ENCODE results near the gene POGZ.
A peak's percentile ranks its signal among the peaks of the same experiment; 100 is the strongest.

Gene POGZ, protein sequence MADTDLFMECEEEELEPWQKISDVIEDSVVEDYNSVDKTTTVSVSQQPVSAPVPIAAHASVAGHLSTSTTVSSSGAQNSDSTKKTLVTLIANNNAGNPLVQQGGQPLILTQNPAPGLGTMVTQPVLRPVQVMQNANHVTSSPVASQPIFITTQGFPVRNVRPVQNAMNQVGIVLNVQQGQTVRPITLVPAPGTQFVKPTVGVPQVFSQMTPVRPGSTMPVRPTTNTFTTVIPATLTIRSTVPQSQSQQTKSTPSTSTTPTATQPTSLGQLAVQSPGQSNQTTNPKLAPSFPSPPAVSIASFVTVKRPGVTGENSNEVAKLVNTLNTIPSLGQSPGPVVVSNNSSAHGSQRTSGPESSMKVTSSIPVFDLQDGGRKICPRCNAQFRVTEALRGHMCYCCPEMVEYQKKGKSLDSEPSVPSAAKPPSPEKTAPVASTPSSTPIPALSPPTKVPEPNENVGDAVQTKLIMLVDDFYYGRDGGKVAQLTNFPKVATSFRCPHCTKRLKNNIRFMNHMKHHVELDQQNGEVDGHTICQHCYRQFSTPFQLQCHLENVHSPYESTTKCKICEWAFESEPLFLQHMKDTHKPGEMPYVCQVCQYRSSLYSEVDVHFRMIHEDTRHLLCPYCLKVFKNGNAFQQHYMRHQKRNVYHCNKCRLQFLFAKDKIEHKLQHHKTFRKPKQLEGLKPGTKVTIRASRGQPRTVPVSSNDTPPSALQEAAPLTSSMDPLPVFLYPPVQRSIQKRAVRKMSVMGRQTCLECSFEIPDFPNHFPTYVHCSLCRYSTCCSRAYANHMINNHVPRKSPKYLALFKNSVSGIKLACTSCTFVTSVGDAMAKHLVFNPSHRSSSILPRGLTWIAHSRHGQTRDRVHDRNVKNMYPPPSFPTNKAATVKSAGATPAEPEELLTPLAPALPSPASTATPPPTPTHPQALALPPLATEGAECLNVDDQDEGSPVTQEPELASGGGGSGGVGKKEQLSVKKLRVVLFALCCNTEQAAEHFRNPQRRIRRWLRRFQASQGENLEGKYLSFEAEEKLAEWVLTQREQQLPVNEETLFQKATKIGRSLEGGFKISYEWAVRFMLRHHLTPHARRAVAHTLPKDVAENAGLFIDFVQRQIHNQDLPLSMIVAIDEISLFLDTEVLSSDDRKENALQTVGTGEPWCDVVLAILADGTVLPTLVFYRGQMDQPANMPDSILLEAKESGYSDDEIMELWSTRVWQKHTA (N-terminal part only)

DNA sequence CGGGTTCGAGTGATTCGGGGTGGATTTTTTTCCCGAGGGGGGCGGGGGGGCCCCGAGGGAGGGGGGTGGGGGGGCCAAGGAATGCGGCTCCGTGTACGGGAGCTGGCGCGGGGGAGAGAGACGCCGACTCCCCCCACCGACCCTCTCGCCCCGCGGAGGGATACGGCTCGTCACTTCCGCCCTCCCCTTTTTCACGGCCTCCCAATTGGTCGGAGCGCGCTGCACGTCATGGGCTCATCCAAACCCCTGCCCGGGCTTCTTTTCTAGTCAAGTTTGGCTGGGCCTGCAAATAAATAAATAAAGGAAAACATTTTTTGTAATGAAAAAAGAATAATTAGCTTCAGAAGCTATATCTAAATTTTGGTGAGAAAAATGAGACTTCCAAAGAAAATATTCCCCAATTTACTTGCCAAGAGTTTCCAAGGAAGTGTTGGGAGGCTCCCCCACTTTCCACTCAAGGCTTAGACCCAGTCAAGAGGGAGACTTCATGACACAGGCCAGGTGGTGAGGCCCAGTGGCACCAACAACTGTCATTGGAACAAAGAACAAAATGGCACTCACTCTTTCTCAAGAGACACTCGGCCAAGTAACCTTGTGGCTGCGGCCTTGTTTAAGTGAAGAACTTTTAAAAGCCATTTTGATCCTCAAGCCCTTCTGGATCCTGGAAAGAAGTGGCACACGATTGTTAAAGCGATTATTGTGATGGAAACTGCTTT is at the start of gene POGZ:
TSS of gene POGZ (minus strand) at position 164 of the 716 bp plus-strand sequence. CDS start 17,290 bp downstream, outside the sequence.
- peak; percentile 96 for DNase-seq

DNA sequence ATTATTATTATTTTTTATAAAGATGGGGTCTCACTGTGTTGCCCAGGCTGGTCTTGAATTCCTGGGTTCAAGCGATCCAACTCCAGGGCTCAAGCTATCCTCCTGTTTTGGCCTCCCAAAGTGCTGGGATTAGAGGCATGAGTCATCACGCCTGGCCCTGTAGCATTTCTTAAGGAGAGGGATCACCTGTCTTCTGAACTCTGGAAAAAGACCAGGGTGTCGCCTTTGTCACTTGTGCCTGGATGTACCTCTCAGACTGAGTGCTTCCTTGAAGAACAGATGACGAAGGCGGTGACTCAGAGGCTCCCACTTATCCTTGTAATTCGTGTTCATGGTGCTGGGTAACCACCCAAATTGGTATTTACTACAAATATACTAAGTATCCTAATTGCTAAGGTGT is 49.5 kb upstream of the POGZ start:
- no peak for DNase-seq

DNA sequence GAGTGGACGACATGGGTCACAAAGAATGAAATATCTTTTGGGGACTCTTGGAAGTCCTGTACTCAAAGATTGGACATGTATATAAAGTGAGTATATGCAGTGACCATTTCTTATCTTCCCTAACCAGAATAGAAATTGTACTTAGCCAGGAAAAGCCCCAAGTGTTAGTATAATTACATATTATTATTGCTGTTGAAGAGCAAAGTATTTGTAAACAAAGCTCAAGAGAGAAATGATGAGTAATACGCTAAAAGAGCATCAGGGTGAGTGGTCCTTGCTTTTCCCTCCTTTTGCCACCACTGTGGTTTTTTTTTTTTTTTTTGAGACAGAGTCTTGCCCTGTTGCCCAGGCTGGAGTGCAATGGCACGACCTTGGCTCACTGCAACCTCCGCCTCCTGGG is 45.5 kb upstream of the POGZ start:
- DNase-seq: no peak

DNA sequence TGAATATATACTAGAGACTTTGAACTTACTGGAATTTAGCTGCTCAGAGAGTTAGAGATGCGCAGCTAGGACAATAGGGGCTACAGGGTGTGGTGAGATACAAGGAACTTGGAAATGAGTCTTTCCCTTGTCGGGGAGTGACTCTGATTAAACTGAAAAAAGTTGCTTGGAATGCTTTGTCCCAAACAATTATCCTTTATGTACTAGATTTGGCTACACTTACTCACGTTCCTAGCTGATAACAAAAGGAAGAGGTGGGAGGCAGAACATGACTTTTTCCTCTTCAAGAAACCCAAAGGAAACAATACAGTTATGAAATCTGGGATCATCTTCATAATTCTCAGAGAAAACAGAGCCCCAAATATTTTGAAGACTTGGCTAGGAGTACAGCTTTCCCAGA is 45.0 kb upstream of the POGZ start:
- DNase-seq: no peak

DNA sequence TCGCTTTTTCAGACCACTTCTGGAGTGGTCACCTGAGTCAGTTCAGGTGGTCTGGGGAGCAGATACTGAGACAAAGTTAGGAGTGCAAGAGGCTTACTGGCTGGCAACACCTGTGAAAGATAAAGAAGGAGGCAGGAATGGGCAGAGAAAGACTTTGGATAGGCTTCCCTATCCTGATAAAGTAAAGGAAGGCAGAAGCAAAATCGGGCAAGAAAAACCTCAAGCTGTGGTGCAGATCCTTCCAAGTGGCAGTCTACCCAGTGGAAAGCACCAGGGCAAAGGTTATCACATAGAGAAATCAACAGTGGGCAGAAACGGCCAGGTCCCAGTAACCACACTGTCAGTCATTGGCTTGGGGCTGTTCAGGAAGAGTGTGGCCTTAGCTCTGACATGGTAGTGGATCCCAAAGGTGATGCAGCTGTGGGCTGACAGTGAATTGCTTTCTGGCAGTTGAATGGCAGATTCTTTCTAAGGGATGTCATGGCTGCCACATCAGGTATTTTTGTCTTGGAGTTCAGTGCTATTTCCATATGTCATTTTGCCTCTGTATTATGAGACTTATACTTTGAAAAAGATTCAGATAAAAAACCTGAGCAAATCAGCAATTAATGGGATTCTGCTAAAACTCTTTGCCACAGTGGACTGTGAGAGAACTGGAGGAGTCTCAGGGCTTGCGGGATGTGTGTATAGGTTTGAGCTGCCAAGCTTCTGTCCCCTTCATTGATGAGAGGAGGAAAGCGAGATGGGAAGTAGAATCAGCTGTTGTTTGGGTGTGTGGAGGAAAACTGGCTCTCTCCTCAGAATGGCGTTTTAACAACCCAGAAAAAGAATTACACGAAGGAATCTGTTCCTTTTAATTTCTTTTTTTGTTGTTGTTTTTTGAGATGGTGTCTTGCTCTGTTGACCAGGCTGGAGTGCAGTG is 43.8 kb upstream of the POGZ start:
- no peak for DNase-seq

DNA sequence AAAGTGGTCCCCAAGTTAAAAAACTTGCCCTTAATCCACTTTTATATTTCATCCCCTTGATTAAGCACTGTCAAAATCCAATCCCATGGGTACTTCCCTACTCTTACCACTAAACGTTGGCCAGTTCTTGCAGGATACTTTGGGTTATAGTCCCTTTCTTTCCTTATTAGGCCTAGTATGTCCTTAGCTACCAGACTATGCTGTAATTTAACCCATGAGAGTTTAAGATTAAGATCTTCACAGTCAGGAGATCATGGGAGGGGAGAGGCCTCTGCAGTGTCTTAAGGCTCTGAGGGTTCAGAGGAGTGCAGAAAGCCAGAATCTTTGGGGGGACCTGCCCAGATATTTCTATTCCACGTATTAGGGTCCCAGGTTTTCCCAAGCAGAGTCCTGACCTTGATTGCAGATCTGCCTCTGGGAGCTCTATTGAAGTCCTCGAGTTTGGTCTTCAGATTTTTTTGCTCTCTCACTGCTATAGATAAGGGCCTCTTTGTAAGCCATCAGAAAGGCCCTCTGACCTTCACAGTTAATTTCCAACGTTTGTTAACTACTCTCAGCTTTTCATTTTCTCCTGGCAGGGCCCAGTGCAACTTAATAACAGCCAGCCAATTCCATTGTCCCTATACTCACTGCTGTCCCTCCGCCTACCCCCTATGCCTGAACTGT is 42.9 kb upstream of the POGZ start:
- DNase-seq: no peak

DNA sequence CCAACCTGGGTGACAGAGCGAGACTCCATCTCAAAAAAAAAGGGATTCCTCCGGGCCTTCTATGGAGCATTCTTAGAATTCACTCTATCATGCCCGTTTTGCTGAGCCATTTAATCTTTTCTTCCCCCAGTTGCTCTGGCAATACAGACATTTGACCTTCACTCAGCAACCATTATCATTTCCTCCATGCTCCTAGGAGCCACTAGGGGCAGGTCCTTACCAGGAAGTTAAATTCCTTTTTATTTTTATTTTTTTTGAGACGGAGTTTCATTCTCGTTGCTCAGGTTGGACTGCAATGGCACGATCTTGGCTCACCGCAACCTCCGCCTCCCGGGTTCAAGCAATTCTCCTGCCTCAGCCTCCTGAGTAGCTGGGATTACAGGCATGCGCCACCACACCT is 42.2 kb upstream of the POGZ start:
- no peak for DNase-seq

DNA sequence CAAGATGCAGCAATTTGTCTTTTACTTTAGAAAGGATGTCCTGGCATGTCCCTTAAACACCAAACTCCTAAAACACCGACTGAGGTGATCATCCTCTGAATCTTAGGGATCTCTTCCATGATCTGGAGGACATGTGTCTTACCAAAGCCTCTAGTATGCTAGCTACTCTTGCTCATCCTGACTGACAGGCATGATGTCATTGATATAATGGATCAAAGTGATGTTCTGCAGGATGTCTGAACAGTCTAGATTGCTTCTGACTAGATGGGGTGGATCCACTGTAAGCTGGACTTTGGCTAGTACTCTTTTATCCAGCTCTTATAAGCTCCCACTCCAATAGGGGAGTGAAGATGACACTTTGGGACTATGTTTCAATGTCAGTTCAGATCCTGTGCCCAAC is 40.6 kb upstream of the POGZ start:
- no peak for DNase-seq

DNA sequence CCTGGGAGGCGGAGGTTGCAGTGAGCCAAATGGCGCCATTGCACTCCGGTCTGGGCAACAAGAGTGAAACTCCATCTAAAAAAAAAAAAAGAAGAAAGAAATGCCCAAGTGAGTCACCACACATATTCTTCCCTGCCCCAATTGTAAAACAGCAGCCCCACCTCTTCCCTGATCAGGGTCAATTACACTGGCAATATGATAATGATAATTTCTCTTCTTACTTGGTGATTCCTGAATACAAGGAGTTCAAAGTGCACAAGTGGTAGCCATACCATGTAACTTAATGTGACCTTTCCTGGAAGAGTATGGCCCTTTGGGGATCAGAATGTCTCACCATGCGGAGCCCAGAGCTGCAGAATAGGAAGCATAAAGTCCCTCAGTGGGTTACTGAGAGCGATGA is 40.1 kb upstream of the POGZ start:
- no peak for DNase-seq

DNA sequence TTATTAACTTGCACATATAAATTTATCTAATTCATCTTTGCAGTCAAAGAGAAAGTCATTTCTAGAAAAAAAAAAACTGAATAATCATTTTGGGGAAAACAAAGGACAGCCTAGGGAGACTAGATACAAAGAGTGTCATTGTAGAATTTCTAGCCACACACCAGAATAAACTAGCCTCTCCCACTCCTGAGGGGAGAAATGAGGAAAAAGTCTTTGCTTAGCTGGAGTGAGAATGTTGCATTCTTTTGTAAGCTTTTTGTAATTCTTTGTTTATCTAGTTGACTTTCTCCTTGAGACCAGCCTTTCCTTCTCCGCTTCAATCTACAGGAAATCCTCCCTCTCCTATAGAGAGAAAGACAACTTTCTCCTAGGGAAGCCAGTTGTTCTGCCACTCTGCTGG is 36.0 kb upstream of the POGZ start:
- no peak for DNase-seq

DNA sequence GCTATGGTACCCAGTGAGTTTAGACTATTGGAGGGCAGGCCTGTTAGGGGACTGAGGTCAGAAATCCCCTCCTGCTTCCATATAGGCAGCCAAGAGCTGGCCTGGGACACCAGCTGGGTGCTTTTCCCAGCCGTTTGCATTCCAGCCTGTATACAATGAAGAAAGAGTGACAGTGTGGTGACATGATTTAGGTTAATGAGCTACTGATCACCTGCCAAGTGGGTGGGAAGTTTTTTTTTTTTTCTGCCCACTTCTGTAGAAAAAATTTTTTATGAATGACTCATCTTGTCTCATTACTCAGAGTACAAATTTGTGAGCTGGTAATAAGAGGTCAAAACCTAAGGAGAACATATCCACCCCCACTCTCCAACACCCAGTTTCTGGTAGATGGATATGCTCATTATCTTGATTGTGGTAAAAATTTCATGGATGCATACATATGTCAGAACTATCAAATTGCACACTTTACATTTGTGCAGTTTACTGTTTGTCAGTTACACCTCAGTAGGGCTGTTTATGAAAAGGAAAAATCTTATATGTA is 35.5 kb upstream of the POGZ start:
- DNase-seq: no peak

DNA sequence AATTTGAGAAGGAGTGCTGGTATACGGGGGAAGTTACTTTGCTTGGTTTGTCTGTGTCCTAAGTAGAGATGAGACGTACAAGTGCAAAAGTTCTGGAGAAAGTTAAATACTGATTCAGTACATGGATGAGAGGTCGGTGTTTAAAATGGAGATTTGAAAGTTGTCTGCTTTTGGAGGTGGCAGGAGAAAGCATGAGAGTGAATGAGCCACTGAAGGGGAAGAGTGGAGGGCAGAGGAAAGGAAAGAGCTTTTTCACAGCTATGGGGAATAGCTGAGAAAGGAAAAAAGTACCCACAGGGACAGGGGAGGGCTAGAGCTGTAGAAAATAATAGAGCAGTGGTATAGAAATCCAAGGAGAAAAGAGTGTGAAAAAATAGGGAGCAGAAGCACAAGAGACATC is 33.7 kb upstream of the POGZ start:
- DNase-seq: no peak

DNA sequence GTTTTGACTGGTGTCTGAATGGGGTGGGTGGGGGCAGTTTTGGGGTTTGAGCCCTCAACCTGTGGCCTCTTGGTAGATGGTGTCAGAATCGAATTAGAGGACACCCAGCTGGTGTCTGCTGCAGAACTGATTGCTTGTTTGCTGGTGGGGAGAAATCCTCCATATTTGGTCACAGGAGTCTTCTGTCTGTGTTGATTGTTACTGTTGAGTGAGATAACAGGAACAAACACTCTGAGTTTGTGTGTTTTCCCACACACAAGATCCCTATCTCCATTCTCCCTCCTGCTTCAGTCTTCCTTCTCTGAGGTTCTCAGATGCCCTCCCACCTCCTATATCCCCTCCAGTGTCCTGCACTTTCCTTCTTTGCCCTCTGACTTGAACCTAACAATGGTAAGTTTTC is 32.8 kb upstream of the POGZ start:
- no peak for DNase-seq

DNA sequence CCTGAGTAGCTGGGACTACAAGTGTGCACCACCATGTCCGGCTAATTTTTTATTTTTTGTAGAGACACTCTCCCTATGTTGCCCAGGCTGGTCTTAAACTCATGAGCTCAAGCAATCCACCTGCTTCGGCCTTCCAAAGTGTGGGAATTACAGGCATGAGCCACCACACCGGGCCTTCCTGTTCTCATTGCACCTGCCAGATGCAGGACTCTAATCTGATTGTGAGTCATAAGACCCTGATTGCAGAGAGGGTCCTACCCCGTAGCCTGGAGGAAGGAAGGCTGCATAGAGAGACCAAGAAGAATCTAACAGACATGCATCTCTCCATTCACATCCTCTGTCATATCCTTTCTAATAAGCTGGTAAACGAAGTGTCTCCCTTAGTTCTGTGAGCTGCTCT is 32.3 kb upstream of the POGZ start:
- no peak for DNase-seq

DNA sequence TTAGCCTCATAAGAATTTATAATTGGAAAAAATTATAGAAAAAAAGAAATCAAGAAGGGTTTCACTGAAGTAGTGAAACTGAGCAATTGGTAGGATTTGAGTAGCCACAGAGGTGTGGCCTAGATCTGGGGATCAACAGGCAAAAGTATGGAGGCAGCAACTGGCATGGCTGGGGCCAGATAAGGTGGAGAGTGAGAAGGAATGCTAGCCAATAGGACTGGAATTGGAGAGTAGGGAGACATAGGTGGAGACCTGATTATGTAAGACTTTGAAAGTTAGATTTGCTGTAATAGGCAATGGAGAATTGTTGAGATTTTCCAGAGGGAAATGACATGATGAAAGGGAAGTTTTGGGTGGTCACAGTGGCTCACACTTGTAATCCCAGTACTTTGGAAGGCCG is 27.3 kb upstream of the POGZ start:
- no peak for DNase-seq

DNA sequence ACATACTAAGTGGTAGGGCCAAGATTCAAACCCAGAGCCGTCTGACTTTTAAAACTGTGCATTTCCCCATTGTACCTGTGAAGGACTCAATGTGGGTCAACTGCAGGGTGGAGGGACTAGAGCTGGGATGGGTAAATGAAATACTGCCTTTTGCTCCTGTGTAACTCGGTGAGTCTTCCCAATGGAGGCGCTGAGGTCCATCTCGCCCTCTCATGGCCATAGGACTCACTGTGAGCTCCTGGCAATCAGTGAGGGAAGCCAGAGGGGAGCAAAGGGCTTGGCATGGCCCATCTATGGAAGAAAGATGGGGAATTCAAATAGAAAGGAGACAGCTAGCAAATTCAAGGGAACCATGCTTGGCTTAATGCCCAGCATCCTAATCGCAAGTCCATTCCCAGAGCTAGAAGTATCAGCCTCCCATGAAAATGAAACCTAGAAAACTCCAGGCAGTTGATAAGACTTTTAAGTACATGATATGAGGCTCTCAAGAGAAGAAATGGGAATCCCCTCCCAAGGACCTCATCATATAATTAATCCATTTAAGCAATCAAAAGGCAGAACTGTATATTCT is 26.5 kb upstream of the POGZ start:
- no peak for DNase-seq

DNA sequence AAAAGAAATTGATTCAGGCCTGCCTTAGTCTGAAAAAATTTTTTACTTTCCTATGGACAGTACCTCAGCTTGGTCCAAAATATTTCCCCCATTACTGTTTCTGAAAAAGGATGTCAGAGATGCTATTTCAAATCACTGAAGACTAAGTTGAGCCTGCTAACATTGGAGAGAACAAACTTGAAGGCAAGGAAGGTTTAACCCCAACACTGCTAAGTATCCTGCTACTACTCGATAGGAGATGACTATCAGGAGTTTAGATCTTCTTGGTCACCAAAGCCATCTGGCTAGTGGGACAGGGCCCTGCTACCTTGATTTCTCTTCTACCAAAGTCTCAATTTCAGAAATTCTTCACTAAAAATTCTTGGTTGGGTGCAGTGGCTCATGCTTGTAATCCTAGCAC is 22.7 kb upstream of the POGZ start:
- DNase-seq: no peak

DNA sequence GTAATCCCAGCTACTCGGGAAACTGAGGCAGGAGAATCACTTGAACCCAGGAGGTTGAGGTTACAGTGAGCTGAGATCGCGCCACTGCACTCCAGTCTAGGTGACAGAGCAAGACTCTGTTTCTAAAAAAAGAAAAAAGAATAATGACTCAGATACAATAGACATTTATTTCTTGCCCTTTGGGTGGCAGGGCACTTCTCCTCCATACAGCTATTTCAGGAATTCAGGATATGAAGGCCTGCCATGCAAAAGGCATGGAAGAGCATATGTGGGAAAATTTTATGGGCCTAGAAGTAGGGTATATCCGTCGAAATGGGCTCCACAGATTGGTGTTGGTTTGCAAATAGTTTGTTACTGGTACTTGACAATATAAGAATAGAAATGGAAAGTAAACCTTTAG is 20.2 kb upstream of the POGZ start:
- DNase-seq: no peak

DNA sequence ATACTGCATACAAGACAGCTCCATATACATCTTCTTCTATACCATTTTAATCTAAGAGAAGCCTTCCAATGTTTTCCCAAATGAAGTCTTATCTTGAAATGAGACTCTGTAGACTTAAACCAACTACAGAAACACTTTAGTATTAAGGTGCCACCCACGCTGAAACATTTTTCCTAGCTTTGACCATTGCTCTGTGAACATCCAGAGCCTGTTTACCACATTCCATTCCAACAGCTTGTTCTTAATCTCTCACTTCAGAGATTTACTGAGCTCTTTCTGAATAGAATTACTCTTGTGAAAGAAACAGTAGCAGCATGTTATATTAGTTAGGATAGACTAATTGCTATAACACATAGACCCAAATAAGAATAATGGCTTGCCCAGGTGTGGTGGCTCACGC is 19.6 kb upstream of the POGZ start:
- no peak for DNase-seq

DNA sequence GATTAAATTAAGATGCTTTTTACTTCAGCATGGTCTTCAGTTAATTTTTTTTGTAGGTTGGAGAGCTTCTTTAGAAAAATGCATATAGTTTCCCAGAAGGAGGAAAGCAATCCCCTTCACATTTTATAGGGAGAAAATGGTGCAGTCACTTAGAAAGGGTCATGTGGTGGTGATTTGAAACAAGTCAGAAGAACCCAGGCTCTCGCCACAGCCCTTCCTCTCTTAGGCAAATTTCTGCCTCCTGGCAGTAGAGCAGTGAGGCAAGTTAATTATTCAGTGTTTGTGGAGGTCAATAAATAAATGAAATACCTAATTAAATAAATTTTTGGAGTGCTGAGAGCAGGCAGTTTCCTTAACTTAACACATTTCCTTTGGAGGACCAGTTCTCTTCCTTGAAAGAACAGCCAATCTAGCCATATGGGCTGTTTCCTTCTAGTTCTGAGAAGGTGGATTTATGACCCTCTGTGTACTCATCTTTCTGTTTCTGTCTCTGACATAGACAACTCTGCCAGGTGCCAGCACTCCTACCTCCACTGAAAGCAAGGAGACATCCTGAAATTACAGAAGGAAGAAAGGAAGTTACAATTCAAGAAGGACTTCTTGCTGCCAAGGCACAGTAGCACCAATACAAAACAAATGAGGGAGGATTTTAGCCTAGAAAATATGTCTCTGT is 19.0 kb upstream of the POGZ start:
- no peak for DNase-seq

Measured in CD4-positive, alpha-beta T cell treated with Interleukin-12 subunit alpha and Interleukin-12 subunit beta, for 1 hour (primary cell).